Subcutaneous preadipocyte (primary cell): ENCODE measurements around the gene BCL6. TPM values are rescaled to one million over a fixed set of nuclear protein-coding genes. Genes with fewer than 3 reads are reported as not detected.

Experiments
- total RNA-seq: library from RNA; depleted of rRNA; stranded (reverse); fragments of >200 nt; gene quantifications from 2 replicates; pipeline ENCODE4 v1.2.3, GENCODE V29; 2012

BCL6 gene
- total RNA-seq, result 19.7 and 27.6 TPM in 2 replicates

GRCh38 chr3:187745201-187746058, at the start of gene BCL6:
BCL6 (minus strand) TSS chr3:187745468; CDS start chr3:187733693, 11,775 bp downstream.

GRCh38 chr3:187702507-187703033, 42.7 kb downstream of the BCL6 start, which contains the start of gene RTP2:
RTP2 (minus strand) TSS chr3:187702557; CDS start chr3:187702128, 429 bp downstream.

Other genes starting within 250 kb of the BCL6 start
- gene SST, start 75.1 kb downstream of the BCL6 start, total RNA-seq, result not detected in 2 replicates
- not detected in 2 replicates for gene RTP2, start 42.9 kb downstream of the BCL6 start, total RNA-seq